Measurements from ENCODE around the gene CXCL9.
"Not testable (repeated sequence)": the region's sequence is repeated elsewhere in the genome, so short reads cannot be mapped to it uniquely, and the experiment has no call there.

The CXCL9 gene

DNA sequence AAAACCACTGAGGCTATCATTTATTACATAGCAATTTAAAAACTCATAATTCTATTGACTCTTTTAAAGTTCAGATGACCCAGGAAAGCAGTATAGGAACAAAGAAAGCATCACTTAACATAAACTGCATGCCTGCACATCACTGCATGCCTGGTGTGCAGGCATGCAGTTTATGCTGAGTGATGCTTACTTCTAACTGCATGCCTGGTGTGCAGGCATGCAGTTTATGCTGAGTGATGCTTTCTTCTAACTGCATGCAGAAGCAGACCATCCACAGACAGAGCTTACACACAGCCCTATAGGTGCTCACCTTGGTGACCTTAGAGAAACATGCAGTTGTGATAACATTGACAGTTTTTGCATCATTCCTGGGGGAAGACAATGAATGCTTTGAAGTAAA lies 33.5 kb downstream of the CXCL9 start:
- no peak overlapping the region for H3K4me3 ChIP-seq (ENCODE audit: low read depth, low read length)
- DNase-seq (ENCODE audit: low read depth): no peak

DNA sequence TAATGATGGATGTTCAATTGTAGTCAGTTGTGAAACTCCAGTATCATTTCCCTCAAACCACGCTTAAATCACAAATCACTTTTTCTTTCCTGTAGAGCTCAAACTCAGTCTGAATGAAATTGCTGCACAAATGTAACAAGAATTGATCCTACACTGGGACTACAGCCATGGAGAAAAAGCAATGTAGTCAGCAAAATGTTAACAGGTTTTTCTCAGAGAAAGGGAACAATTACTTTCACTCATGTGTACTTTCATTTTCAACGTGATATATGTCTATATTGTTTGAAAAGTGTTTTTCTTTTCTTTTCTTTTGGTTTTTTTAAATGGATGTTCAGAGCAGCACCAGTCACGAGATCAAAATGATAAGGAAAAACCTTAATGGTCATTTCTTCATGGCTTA lies 39.2 kb downstream of the CXCL9 start:
- DNase-seq (ENCODE audit: low read depth): no peak

DNA sequence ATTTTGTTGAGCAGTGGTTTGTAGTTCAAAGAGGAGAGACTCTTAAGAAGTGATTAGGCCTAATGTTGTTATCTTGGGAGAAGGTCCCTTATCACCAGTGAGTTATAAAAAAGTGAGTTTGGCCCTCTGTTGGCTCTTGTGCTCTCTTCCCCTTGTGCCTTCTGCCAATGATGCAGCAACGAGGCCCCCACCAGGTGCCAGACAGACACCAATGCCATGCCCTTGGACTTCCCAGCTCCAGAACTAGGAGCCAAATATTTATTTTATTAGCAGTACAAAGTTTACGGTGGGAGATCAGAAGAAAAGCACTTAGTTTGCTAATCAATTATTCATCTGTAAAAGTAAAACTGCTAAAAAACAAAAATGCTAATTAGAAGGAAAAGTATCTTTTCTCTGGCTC lies 43.8 kb downstream of the CXCL9 start:
- no peak for DNase-seq (ENCODE audit: low read depth)

More for the DNA sequence above, 39.2 kb downstream of the CXCL9 start:
- H3K4me3 ChIP-seq (ENCODE audit: low read depth, low read length): no peak overlapping the region

DNA sequence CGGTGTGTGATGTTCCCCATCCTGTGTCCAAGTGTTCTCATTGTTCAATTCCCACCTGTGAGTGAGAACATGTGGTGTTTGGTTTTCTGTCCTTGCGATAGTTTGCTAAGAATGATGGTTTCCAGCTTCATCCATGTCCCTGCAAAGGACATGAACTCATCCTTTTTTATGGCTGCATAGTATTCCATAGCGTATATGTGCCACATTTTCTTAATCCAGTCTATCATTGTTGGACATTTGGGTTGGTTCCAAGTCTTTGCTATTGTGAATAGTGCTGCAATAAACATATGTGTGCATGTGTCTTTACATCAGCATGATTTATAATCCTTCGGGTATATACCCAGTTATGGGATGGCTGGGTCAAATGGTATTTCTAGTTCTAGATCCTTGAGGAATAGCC lies 45.2 kb downstream of the CXCL9 start:
- H3K4me3 ChIP-seq (ENCODE audit: low read depth, low read length); DNase-seq (ENCODE audit: low read depth): not testable (repeated sequence)

More for the DNA sequence above, 43.8 kb downstream of the CXCL9 start:
- H3K4me3 ChIP-seq (ENCODE audit: low read depth, low read length): no peak overlapping the region

DNA sequence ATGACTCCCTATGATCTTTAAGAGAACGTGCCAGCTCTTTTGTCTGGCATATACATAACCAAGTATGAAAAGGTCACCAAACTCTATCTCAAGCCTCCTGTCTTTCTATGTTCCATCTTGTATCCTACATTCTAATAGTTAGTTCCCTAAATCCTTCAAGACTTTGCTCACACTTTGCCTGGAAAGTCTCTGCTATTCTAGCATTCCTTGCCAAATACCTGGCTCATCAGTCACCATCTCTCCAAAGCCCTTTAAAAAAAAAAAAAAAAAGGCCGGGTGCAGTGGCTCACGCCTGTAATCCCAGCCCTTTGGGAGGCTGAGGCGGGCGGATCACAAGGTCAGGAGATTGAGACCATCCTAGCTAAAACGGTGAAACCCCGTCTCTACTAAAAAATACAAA lies 48.8 kb downstream of the CXCL9 start:
- H3K4me3 ChIP-seq (ENCODE audit: low read depth, low read length); DNase-seq (ENCODE audit: low read depth): not testable (repeated sequence)

DNA sequence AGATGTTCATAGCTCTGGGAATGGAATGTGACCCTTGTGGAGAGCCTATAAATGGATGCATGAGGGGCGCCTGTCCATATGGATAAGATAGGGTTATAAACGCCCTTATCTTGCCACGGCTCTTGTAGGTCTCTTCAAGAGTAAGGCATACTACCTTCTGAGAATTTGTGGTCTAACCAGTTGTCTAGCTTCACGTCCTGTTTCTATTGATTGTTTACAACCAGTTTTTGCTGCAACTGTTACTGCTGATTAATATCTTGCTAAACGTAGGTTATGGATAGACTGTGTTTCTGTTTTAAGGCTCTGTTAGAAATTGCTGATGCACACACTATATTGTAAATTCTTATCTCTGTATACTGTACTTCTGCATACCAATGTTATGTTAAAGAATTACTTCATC lies 52.5 kb downstream of the CXCL9 start:
- not testable (repeated sequence) for DNase-seq (ENCODE audit: low read depth); H3K4me3 ChIP-seq (ENCODE audit: low read depth, low read length)

DNA sequence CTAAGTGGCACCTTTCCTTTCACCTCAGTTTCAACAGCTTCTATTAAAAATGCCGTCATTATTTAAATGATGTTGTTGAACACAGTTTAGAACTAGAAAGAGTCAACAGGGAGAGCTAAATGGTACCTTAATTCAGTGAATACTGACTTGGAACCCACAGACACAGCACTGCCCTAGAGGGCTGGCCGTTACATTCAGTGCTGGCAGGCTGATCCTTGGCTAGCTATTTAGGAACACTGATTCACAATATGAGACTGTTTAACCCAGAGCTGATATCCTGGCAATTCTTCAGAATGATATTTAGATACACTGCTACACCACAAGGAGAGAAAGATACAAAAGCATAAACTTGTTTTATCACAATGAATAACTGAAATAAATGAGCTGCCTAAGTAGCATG lies 53.8 kb downstream of the CXCL9 start:
- H3K4me3 ChIP-seq (ENCODE audit: low read depth, low read length): no peak overlapping the region
- DNase-seq (ENCODE audit: low read depth): no peak
